ENCODE results near the gene PPP2R2C.

Gene PPP2R2C

GRCh38 chr4:6422105-6422504 lies 50.3 kb downstream of the PPP2R2C start:
- no peak for DNase-seq

GRCh38 chr4:6421397-6421796 lies 51.0 kb downstream of the PPP2R2C start:
- no peak for DNase-seq

DNA sequence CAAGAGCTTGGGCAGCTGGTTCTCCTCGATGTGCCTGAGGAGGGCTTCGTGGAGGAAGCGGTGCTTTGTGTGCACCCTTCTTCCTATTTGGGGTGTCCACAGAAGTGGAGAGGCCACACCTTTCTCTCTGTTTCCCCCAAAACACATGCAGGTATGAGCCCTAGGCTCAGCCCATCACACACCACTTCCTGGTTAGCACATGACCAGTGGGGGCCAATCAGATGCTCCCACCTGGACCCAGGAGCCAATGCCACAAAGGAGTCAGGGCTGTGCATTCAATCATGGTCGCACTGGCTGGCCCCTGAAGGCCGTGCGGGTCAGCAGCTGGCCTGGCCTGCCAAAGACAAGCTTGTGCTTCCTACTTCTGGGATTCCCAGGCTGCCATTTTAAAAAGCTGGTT lies 51.4 kb downstream of the PPP2R2C start:
- DNase-seq = no peak

- DNase-seq = no peak
These were observed 52.4 kb downstream of the PPP2R2C start for GRCh38 chr4:6420036-6420435.

GRCh38 chr4:6419452-6420028 lies 52.9 kb downstream of the PPP2R2C start:
- no peak for DNase-seq

DNA sequence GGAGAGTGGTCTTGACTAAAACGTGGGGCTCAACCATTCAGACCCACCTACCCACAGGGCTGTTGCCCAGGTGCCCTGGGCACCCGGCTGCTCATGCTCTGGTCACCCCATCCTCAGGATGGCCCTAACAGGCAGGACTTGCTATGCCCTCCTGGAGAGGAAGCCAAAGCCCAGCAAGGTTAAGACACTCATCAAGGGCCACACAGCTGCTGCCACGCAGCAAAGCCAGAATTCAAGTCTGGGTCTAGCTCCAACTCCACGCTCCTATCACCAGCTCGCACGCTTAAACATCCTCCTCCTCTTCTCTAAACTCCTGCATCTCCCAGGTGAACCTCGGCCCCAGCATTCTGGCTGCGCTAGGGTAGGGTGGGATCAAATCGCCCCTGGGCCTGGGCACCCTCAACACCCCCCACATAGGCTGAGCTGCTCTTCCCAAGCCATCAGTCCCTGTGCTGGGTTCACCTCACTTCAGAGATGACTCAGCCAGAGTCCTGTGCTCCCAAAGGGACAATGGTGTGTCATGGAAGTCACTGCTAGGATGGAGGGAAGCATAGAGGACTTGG lies 54.1 kb downstream of the PPP2R2C start:
- DNase-seq = no peak

DNA sequence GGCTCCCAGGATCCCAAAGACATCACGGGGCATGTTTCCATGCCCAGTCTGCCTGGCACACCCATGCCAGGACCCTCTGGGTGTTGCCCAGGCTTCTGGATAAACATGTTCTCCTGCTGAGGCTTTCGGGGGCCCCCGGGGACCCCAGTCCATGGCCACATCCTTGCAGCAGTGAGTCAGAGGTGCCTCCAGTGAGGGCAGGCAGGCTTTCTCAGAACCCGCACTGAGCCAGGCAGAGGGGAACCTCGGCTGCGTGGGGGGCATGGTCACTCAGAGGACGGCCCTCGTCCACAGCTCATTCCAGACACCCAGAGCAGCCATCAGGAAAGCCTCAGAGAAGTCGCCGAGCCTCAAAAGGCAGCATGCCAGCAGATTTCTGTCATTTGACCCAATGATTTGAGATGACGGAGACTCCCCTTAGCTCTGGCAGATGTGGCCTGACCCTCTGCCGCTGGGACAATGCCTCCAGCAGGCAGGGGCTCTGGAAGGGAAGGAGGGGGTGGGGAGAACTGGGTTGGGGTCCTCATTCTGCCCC lies 54.8 kb downstream of the PPP2R2C start:
- no peak for DNase-seq

- no peak for DNase-seq
These were observed 55.7 kb downstream of the PPP2R2C start for GRCh38 chr4:6416518-6417286.

DNA sequence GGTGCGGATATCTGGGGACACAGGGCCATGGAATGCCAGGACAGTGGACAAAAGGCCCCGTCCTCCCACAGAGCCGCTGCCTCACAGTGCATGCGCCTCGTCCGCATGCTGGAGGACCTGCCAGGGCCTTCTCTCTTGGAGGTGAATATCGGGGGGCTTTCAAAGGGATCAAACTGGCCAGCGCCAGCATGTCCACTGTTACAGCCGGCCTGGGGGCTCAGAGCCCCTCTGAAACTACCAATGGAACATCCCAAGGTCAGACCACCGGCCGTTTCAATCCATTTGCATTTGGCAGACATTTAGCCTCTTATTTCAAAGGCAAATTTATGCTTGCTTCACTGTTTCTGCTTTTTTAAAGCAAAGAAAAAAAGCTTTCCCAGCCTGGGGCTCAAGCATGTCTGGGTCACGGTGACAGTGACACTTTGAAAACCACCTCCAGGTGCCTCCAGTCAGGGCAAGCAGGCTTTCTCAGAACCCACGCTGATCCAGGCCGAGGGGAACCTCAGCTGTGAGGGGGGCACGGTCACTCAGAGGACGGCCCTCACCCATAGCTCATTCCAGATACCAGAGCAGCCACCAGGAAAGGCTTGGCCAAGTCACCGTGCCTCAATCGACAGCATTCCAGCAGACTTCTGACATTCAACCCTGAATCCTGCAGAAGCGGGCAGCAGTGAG lies 57.2 kb downstream of the PPP2R2C start:
- no peak for DNase-seq

DNA sequence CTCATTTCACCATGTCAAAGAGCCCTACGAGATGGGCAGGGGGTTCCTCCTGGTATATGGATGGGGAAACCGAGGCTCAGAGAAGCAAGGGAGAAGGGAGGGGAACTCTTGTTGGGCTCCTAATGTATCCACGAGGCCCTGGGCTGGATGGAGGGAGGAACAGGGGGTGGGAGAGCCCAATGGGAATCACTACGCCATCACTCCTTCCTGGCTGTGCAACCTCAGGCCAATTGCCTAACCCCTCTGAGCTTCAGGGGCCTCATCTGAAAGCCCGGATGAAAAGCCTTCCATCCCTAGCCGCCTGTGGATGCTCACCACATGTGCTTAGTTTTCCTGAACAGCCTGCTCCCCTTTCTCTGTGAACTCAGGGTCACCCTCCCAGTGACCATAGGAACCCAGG lies 57.8 kb downstream of the PPP2R2C start:
- no peak for DNase-seq

- DNase-seq = no peak
These were observed 61.8 kb downstream of the PPP2R2C start for GRCh38 chr4:6410664-6411063.

DNA sequence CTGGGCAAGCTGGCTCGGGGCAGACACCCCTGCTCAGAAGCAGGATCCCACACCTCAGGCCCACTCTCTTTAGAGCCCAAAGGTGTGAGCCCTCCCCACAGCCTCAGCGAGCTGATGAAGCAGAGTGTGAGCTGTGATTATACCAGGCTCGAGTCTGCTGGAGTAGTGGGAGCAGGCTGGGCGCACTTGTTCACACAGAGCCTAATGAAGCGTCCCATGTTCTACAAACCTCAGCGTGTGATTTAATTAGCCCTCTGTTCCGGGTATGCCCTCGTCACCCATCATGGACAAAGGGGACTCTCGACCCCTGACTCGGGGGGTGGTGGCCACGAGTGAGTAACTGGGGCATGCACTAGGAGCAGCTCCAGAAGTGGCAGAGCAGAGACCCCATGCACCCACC lies 62.3 kb downstream of the PPP2R2C start:
- no peak for DNase-seq

DNA sequence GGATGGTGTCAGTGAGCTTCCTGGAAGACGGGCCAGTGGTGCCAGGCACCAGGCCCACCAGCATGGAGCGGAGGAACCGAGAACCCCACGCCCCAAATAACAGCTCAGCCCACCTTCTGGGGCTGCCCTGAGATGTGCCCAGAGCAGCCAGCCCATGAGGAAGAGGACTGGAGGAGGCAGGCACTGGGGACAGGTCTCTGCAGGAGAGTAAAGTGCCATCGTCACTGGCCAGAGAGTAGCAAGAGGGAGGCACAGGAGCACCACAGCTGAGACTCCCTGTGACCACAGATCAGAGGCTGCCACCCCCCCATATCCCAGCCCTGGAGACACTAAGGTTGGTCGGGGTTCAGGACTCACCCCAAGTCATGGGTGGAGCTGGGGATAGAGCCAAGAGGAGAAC lies 63.0 kb downstream of the PPP2R2C start:
- DNase-seq = no peak

DNA sequence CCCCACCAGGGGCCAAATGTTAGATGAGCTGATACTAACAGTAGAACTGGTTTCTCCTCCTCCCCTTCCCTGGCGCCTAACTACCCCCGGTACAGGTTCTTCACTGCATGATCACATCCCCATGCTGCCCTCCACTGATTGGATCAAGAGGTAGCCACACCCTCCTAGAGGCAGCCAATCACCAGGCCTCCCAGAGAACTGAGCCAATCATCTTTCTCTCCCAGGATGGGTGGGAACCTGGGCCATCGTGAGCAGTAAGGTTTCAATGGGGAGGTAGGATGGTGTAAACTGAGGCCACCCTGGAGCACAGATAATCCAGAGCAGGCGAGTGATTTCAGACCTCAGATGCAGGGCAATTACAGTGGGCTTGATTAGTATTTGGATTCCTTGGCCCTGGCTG lies 64.2 kb downstream of the PPP2R2C start:
- no peak for DNase-seq

DNA sequence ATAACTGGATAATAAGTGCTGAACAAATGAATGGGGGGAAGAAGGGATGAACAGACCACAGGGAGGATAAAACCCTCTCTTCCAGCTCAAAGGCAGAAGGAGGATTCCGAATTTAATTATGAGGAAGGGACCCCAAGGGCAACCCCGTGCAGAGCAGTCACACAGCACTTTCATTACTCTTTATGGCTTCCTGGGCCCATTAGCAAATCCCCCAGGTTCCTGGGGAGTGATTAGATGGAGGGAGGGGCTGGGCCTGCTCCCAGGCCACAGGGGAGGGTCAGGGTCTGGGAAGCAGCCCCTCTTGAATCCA lies 67.1 kb downstream of the PPP2R2C start:
- no peak for DNase-seq

- no peak for DNase-seq
These were observed 67.6 kb downstream of the PPP2R2C start for GRCh38 chr4:6404611-6405396.

DNA sequence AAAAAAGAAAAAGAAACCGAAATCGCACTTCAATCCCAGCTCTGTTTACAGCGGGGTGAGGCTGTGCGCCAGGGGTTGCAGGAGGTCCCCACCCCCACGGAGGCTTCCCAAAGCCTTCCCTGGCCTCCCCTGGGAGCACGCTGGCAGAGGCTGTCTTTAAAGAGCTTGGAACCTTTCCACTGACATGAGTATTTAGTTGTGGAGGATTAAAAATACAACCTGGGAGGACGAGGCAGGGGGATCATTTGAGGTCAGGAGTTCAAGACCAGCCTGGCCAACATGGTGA lies 69.1 kb downstream of the PPP2R2C start:
- no peak for DNase-seq

- no peak for DNase-seq
These were observed 69.6 kb downstream of the PPP2R2C start for GRCh38 chr4:6402566-6403399.

- DNase-seq = no peak
These were observed 70.6 kb downstream of the PPP2R2C start for GRCh38 chr4:6401797-6402196.

- no peak for DNase-seq
These were observed 75.6 kb downstream of the PPP2R2C start for GRCh38 chr4:6396696-6397236.

- DNase-seq = no peak
These were observed 76.8 kb downstream of the PPP2R2C start for GRCh38 chr4:6395466-6396228.
